Measurements from ENCODE around the gene DBH.
"Not testable (repeated sequence)": the region's sequence is repeated elsewhere in the genome, so short reads cannot be mapped to it uniquely, and the experiment has no call there.

DBH gene

DNA sequence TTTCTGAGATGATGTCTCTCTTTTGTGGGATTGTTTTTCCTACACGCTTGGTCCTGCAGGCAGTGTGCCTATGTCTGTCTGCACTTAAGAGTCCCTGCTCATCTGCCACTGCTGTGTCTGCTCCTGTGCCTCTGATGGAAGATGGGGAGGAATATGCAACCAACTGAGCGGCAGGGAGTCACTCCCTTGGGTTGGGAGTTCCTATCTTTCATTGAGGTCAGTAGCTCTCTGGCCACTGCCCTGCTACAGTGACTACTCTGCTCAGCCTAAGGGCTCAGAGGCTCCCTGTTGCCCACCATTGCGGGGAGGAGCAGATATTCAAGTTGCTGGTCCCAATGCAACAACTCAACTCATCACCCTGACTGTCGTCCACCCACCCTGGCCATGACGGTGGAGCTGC, 13.6 kb upstream of the DBH start:
- no peak for FAIRE-seq
- TF ChIP-seq POLR2A (IDR thresholded peaks at IDR 0.05; ENCODE audit: low read depth, low read length), result no peak
- DNase-seq (ENCODE audit: insufficient read length, low spot score), result no peak

DNA sequence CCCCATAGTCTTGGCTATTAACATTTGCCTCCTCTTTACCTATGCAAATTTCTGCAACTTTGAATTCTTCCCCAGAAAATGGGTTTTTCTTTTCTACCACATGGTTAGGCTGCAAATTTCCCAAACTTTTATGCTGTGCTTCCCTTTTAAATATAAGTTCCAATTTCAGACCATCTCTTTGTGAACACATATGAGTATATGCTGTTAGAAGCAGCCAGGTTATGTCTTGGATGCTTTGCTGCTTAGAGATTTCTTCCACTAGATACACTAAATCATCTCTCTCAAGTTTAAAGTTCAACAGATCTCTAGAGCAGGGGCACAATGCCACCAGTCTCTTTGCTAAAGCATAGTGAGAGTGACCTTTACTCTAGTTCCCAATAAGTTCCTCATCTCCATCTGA, 10.2 kb upstream of the DBH start:
- not testable (repeated sequence) for DNase-seq (ENCODE audit: insufficient read length, low spot score); FAIRE-seq

DNA sequence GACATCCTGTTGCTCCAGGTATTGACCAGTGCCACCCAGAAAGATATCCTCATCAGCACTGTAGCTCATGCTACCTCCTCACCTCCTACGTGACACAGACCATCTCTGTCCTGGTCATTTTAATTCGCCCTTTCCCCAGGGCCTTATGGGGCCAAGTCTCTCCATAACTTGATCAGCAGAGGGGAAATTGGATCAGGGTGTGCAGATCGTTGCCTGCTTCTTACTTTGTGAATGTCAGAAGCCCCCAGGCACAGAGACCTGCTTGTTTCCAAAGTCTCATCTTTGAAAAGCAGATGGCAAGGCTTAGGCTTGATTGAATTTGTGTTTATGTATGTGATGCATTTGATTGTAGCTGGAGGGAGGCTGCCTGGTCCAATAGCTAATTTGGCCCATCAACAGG, 8.8 kb upstream of the DBH start:
- no peak for TF ChIP-seq POLR2A (IDR thresholded peaks at IDR 0.05; ENCODE audit: low read depth, low read length)
- FAIRE-seq (no peak), DNase-seq (ENCODE audit: insufficient read length, low spot score) (no peak)

DNA sequence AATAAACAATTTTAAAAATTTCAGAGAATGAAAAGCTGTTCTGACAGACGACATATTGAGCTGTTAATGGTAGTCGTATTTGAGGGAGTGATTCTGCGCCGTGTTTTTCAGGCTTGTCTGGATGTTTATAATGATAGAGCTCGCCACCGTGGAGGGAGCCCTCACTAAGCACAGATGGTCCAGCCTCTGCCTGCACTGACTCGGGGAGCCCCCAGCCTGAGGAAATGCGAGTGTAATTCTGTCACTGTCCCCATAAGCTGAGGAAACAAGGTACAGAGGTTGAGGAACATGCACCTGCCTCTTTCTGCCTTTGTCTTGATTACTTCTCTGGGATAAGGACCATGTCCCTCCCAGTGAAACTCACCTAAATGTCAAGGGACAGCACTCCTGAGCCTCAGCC, 7.4 kb upstream of the DBH start:
- FAIRE-seq (no peak), DNase-seq (ENCODE audit: insufficient read length, low spot score) (no peak)
- no peak for TF ChIP-seq POLR2A (IDR thresholded peaks at IDR 0.05; ENCODE audit: low read depth, low read length)

DNA sequence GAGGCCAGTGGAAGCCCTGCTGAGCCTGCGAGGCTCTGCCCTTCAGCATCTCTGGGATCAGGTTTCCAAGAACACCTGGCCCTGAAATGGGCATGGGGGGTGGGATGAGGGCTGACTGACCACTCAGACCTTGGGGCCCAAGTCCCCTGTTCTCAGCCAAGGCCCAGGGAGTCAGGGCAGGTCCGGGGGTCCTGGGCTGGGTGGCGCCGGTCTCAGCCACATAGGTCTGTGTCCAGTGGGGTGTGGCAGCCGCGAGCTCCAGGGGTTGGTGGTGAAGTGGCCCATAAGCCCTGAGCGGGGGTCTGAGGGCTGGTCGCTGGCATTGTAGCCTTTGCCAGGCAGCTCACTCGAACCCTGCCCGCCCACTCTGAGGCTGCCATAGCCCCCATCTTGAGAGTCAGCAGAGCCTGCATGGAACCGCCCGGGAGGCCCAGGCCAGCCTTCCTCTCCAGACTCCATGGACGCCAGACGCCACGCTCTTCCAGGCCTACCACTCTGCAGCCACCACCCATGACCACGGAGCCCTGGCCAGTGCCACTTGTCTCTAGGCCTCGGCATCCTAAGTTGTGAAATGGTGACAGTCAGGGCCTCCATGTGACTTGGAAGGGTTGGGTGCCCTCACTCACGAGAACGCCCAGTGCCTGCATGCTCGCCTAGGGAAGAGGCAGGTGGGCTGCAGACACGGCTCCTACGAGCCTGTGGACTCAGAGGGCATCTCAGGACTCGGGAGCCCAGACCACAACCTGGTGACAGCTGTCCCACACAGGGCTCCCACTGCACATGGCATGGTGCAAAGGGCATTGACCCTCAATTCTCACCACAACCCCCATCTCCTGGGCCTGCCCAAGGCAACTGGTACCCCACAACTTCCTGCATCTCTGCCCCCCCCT, 6.7 kb upstream of the DBH start:
- DNase-seq (ENCODE audit: insufficient read length, low spot score) (no peak), FAIRE-seq (no peak)
- TF ChIP-seq POLR2A (IDR thresholded peaks at IDR 0.05; ENCODE audit: low read depth, low read length), result no peak

DNA sequence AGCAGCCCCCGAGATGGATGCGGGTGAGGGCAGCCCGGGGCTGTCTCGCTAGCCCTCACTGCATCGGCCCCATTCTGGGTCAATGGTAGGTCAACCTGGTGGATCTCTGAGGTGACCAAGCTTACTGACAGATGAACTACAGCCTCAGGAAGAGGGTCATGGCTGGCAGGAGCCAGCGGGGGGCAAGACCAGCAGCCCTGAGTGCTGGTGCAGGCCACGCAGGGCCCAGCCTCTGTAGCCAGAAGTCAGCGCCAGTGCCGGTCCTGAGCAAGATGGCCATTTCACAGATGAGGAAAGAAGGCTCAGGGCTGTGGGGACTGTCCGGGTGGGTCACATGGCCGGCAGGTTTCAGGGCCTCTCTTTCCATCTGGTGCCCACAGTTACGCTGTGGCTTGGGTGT, 5.1 kb upstream of the DBH start:
- FAIRE-seq (no peak), DNase-seq (ENCODE audit: insufficient read length, low spot score) (no peak)
- TF ChIP-seq POLR2A (IDR thresholded peaks at IDR 0.05; ENCODE audit: low read depth, low read length), result no peak

DNA sequence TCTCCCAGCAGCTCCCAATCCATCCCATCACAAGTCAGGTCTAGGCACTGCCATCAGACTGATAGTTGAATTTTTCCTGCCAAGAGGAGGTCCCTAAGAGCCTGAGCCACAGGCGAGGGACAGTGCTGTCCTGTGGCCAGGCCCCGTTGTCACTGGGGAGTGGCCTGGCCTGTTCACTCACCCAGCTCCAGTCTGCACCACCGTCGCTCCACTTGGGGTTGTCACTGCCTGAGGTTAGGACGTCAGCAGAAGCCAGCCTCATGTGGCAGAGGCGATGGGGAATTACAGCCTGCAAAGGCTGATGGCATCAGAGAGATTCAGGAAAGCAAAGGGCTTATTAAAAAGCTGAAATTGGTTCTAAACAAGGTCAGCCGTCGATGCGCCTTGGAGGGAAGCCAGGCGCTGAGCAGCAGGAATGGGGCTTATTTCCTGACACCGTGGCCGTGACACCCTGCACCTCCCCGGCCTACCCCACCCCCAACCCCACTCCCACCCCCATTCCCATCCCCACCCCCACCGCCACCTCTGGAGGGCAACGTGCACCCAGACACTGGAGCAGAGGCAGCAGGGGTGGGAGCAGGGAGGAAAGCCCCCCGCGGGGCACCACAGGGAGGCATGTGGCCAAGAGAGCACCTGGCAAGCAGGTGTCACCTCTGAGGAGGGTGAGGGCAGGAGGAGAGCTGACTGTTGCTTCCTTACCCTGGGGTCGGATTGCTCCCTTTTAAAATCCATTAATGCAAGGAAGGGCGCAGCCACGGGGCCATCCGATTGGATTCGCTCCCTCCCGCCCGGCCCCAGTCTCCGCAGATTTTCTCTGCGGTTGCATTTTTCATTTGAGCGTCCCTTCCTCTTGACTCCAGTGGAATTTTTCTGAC, 3.1 kb upstream of the DBH start:
- FAIRE-seq (no peak), DNase-seq (ENCODE audit: insufficient read length, low spot score) (no peak)
- TF ChIP-seq POLR2A (IDR thresholded peaks at IDR 0.05; ENCODE audit: low read depth, low read length), result no peak

DNA sequence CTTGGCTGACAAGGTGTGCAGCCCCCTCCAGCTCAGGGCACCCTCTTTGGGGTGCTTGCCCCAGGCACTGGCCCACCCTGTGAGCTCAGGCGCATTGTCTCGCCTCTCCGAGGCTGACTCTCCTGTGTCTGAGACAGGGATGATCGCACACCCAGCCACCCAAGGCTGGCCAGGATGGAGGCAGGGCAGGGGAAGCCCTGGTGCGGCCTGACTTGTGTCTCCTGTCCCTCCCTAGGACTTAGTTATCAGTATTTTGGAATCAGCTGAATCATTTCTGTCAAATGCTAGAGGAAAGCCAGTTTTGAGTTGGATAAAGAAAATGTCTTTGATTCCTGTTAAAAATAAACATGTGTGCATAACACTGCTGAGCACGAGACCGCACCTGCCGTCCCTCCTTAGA, 2.5 kb upstream of the DBH start:
- FAIRE-seq (no peak), DNase-seq (ENCODE audit: insufficient read length, low spot score) (no peak)
- TF ChIP-seq POLR2A (IDR thresholded peaks at IDR 0.05; ENCODE audit: low read depth, low read length), result no peak

DNA sequence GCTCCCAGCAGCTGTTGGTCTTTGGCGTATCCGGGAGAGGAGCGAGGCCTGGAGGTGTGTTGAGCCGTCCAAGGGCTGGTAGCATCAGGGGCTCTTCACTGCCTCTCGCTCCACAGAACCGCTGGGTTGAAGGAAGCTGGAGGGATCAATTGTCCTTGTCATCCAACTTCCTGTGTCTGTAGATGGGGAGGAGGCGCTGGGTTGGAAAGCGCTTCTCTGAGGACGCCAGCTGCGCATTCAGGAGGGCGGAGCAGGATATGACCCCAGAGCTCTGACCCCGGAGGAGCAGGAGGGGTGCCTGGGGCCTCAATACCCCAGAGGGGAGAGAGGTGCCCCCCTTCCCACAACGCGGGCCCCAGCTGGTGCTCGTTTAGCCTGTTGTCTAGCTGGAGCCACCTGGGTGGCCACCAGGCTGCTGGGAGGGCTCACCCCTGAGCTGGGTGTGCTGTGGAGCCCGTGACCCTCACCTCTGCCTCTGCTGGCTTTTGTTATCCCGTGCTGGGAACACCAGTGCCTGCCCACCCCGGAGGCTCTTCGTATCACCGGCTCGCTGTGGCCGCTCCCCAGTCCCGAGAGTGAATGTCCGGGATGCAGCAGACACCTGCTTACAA, 2.0 kb upstream of the DBH start:
- FAIRE-seq (no peak), DNase-seq (ENCODE audit: insufficient read length, low spot score) (no peak)
- TF ChIP-seq POLR2A (IDR thresholded peaks at IDR 0.05; ENCODE audit: low read depth, low read length), result no peak

DNA sequence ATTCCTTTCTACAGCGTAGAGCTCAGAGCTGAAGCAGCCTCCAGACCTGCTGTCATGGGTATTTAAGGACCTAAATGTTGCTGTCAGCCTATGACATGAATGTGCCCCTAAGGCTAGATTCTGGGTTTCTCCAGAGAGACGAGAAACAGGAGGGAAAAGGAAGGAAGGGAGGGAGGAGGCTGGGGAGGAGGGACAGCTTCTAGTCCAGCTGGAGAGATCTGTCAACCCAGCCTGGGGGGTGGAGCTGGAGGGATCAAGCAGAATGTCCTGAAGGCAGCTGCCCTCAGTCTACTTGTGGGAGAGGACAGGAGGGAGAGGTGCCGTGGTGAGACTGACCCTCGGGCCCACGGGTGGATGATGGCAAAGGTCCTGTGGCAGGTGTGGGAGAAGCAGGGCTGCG, 1.1 kb upstream of the DBH start:
- no peak for TF ChIP-seq POLR2A (IDR thresholded peaks at IDR 0.05; ENCODE audit: low read depth, low read length)
- no peak for DNase-seq (ENCODE audit: insufficient read length, low spot score)
- no peak for FAIRE-seq

DNA sequence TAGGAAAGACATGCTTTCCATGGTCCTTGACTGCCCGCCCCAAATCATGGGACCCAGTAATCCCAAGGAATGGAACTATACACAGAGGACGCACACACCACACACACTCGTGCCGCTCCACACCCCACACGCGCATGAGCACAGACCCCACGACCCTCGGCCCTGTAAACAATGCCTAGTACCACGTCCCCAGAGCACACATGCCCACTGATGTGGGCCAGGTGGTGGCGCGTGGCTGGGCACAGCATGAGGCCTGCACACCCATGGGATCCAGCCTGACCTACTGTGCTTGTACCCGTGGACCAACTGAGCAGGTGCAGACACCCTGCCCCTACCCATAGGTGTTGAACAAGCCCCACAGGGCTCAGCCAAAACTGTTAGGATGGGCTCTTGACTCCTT, 739 bp downstream of the DBH start:
- DNase-seq (ENCODE audit: insufficient read length, low spot score) (no peak), FAIRE-seq (no peak)
- TF ChIP-seq POLR2A (IDR thresholded peaks at IDR 0.05; ENCODE audit: low read depth, low read length), result no peak

DNA sequence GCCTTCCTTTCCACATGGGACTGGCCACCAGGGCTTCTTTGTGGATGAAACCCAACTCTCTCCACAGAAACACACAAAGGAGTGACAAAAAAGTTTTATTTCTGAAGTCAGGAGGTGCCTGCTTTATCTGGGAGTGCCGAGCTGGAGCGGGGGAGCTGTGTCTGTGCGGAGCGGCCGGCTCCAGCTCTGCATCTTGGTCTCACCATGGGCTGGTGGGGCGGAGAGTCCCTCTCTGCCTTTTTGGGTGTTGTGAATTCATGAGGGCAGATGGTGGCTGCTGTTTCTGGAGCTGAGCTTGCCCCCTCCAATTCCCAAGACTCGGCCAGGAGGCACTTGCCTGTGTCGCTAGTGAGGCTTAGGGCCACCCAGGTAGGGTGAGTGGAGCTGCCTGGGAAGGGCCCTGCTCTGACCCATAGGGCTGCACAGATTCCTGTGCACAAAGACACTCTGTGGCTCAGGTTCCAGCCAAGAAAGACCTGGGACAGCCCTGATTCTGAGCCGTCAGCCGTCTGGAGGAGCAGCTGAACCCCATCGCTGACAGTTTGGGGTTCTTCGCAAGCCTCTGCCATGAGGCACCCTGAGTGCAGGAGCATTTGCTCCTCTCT, 1.4 kb downstream of the DBH start:
- DNase-seq (ENCODE audit: insufficient read length, low spot score) (no peak), FAIRE-seq (no peak)
- TF ChIP-seq POLR2A (IDR thresholded peaks at IDR 0.05; ENCODE audit: low read depth, low read length), result no peak

DNA sequence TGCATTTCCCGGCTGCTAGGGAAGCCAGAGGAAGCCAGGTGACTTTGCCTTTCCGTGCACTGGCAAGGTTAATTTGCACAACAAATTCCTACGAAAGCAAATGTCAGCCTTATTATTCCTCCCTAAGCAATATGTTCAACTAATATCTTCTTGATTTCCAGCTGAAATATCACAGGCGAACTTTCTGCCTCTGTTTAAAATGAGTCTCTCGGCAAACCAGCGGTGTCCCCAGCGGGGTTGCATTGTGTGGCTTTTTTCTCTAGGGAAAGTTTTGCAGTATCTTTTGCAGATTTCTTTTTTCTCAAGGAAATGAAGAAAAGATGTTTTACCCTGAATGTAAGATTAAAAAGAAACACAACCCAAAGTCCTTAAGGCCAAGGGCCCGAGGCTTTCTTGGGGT, 1.9 kb downstream of the DBH start:
- no peak for FAIRE-seq
- no peak for DNase-seq (ENCODE audit: insufficient read length, low spot score)
- TF ChIP-seq POLR2A (IDR thresholded peaks at IDR 0.05; ENCODE audit: low read depth, low read length), result no peak

DNA sequence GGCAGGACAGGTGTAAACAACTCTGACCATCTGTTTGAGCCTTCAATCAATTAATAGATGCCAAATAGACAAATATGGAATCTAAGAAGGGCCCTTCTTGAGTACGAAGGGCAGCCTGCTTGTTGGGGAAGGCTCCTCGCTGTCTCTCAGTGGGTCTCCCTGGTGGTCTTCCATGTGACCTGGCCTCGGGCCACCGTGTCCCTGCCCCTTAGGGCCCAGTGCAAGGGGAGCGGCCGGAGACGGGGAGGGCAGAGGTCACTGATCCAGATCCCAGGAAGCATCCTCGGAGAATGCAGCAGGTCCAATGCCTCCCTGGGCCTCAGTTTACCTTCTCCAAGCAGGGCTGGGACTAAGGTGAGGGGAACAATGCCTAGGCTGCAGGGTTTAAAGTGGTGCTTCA, 2.5 kb downstream of the DBH start:
- DNase-seq (ENCODE audit: insufficient read length, low spot score), result no peak
- FAIRE-seq, result no peak
- TF ChIP-seq POLR2A (IDR thresholded peaks at IDR 0.05; ENCODE audit: low read depth, low read length), result no peak
